IMR-90 (cell line): ENCODE data around the gene MDM2. TPM values are rescaled to one million over a fixed set of nuclear protein-coding genes. Genes with fewer than 3 reads are reported as not detected.

Source experiments
- ATAC-seq: fragments of 200-7000 bp; cut with Tn5 transposase; 2 replicates; pipeline ENCODE4 v1.9.1; 2020; ENCODE audit warnings: low read depth, mild to moderate bottlenecking, moderate library complexity
- BruUV-seq: library from RNA; stranded (reverse); fragments of 400-500 nt; replicated peaks from 2 replicates; lab custom pipeline; 2021; lab: Mats Ljungman, UMichigan
- CTCF ChIA-PET: fragments of 300-600 bp; formaldehyde crosslinking; extraction: SDS; loops from one replicate; lab custom pipeline; 2021; ENCODE audit warnings: antibody characterized with exemption; lab: Yijun Ruan, JAX
- POLR2A ChIA-PET: fragments of 300-600 bp; sonication (Branson Sonifier 250); formaldehyde crosslinking; loops from one replicate; lab custom pipeline; 2022; ENCODE audit warnings: antibody characterized with exemption; ENCODE audit not compliant: unreplicated experiment; lab: Charles Lee
- DNase-seq: peaks from one replicate; pipeline ENCODE4 v3.0.0; 2013
- H2AFZ ChIP-seq: replicated peaks from 2 replicates; pipeline ENCODE3; 2013; ENCODE audit warnings: low read length, mild to moderate bottlenecking; ENCODE audit not compliant: poor library complexity
- H2AK5ac ChIP-seq: 2 replicates; pipeline ENCODE4 v1.6.1; 2013; ENCODE audit warnings: low read depth, low read length, inconsistent platforms
- H2AK9ac ChIP-seq: replicated peaks from 2 replicates; pipeline ENCODE3; 2013; ENCODE audit warnings: mild to moderate bottlenecking, low read depth, low read length, moderate library complexity; ENCODE audit not compliant: poor library complexity
- H2BK120ac ChIP-seq: 2 replicates; pipeline ENCODE4 v1.6.1; 2013; ENCODE audit warnings: low read depth, low read length, inconsistent platforms
- H2BK15ac ChIP-seq: 3 replicates; pipeline ENCODE4 v1.6.1; 2013; ENCODE audit warnings: low read depth, low read length, inconsistent platforms
- H2BK20ac ChIP-seq: 2 replicates; pipeline ENCODE4 v1.6.1; 2013; ENCODE audit warnings: low read depth, mild to moderate bottlenecking, inconsistent platforms, low read length, moderate library complexity
- H2BK5ac ChIP-seq: 2 replicates; pipeline ENCODE4 v1.6.1; 2013; ENCODE audit warnings: mild to moderate bottlenecking, low read depth, low read length, inconsistent platforms; ENCODE audit not compliant: poor library complexity, severe bottlenecking
- H3K14ac ChIP-seq: replicated peaks from 2 replicates; pipeline ENCODE4 v1.6.1; 2013; ENCODE audit warnings: low read depth, low read length, inconsistent platforms
- H3K18ac ChIP-seq: 2 replicates; pipeline ENCODE4 v1.6.1; 2013; ENCODE audit warnings: low read depth, low read length, control low read depth
- H3K23ac ChIP-seq: 2 replicates; pipeline ENCODE4 v1.6.1; 2013; ENCODE audit warnings: low read depth, low read length, inconsistent platforms
- H3K27ac ChIP-seq: 2 replicates; pipeline ENCODE4 v1.5.1; 2013; ENCODE audit warnings: mild to moderate bottlenecking, control low read depth, low read length; ENCODE audit not compliant: insufficient read depth
- H3K27me3 ChIP-seq: 2 replicates; pipeline ENCODE4 v1.6.1; 2013; ENCODE audit warnings: low read length; ENCODE audit not compliant: control insufficient read depth, insufficient read depth
- H3K36me3 ChIP-seq: 2 replicates; pipeline ENCODE4 v1.6.1; 2013; ENCODE audit warnings: low read length, mixed read lengths; ENCODE audit not compliant: control insufficient read depth, insufficient read depth
- H3K4ac ChIP-seq: 2 replicates; pipeline ENCODE4 v1.6.1; 2013; ENCODE audit warnings: low read depth, low read length, inconsistent platforms
- H3K4me1 ChIP-seq: 2 replicates; pipeline ENCODE4 v1.6.1; 2013; ENCODE audit warnings: low read length, mixed read lengths; ENCODE audit not compliant: control insufficient read depth, insufficient read depth
- H3K4me2 ChIP-seq: 2 replicates; pipeline ENCODE4 v1.6.1; 2013; ENCODE audit warnings: low read depth, mild to moderate bottlenecking, control low read depth, low read length, moderate library complexity
- H3K4me3 ChIP-seq: 2 replicates; pipeline ENCODE4 v1.5.1; 2013; ENCODE audit warnings: low read depth, mild to moderate bottlenecking, control low read depth, low read length, moderate library complexity; ENCODE audit not compliant: insufficient read depth
- H3K56ac ChIP-seq: 2 replicates; pipeline ENCODE4 v1.6.1; 2013; ENCODE audit warnings: low read length, inconsistent platforms; ENCODE audit not compliant: insufficient read depth; ENCODE audit errors: extremely low read depth
- H3K79me1 ChIP-seq, 2 experiments: 2 replicates each; pipeline ENCODE4 v1.6.1; 2013; ENCODE audit warnings: low read length in 2 of 2, inconsistent platforms in 1 of 2, low read depth in 1 of 2
- H3K9ac ChIP-seq: 2 replicates; pipeline ENCODE4 v1.6.1; 2013; ENCODE audit warnings: low read depth, low read length, control low read depth
- H3K9me1 ChIP-seq: 2 replicates; pipeline ENCODE4 v1.6.1; 2013; ENCODE audit warnings: low read length, inconsistent platforms; ENCODE audit not compliant: insufficient read depth
- H3K9me3 ChIP-seq: 2 replicates; pipeline ENCODE4 v1.6.1; 2013; ENCODE audit warnings: low read length; ENCODE audit not compliant: control insufficient read depth, insufficient read depth
- H4K20me1 ChIP-seq: 2 replicates; pipeline ENCODE4 v1.6.1; 2013; ENCODE audit warnings: low read length, inconsistent platforms; ENCODE audit not compliant: insufficient read depth
- H4K5ac ChIP-seq: 2 replicates; pipeline ENCODE4 v1.6.1; 2013; ENCODE audit warnings: mild to moderate bottlenecking, low read depth, low read length, control low read depth
- H4K8ac ChIP-seq, 2 experiments: 2 replicates each; pipeline ENCODE4 v1.6.1; 2013; ENCODE audit warnings: low read depth in 2 of 2, low read length in 2 of 2, control low read depth in 1 of 2, inconsistent platforms in 1 of 2
- H4K91ac ChIP-seq: 2 replicates; pipeline ENCODE4 v1.6.1; 2013; ENCODE audit warnings: low read depth, low read length, inconsistent platforms; ENCODE audit not compliant: insufficient read depth
- CHD1 ChIP-seq: IDR thresholded peaks from 2 replicates; pipeline ENCODE4 v1.6.1; 2012; ENCODE audit warnings: low read depth, low read length, improper control_type of control experiment
- MAZ ChIP-seq: IDR thresholded peaks from 2 replicates; pipeline ENCODE4 v1.6.1; 2012; ENCODE audit warnings: low read depth, mild to moderate bottlenecking, low read length, improper control_type of control experiment, moderate library complexity, borderline replicate concordance
- WGBS, 2 experiments: methylation state at CpG; one replicate each; pipeline versions ENCODE4 v1.1.5 to v1.1.7; 2013; ENCODE audit warnings: missing lambda C conversion rate in 2 of 2; ENCODE audit not compliant: insufficient read length in 1 of 2; ENCODE audit errors: extremely low coverage in 2 of 2; 5-methylcytosine and 5-hydroxymethylcytosine counted together
- dilution Hi-C: fragments of 300-500 bp; cut with HindIII; formaldehyde crosslinking; loops from one replicate; pipeline ENCODE4 v1.14.3; 2018; ENCODE audit warnings: low sequenced_read_pairs; ENCODE audit not compliant: unreplicated experiment
- in situ Hi-C: fragments of 300-500 bp; cut with MboI; formaldehyde crosslinking; loops from 3 replicates; pipeline ENCODE4 v1.14.3; 2019; ENCODE audit warnings: low sequenced_read_pairs, inconsistent platforms, mixed read lengths
- intact Hi-C: fragments of 100-400 bp; cut with micrococcal nuclease; formaldehyde crosslinking; loops from 2 replicates; pipeline ENCODE4 v1.10.0; 2022
- polyA plus RNA-seq, 3 experiments: library from polyadenylated mRNA; depleted of rRNA; stranded (reverse); fragments of >200 nt; gene quantifications; 2 replicates each; pipeline ENCODE4 v1.2.3, GENCODE V29; 2012; ENCODE audit warnings: low replicate concordance in 1 of 3
- total RNA-seq: library from RNA; depleted of rRNA; stranded (reverse); fragments of >200 nt; gene quantifications from 2 replicates; pipeline ENCODE4 v1.2.3, GENCODE V29; 2012
- TF ChIP-seq, protein P1 (sequence below): fragments of 150-350 bp; IDR thresholded peaks from 2 replicates; pipeline ENCODE4 v1.6.1; 2016; ENCODE audit warnings: low read depth, mild to moderate bottlenecking, low read length, moderate library complexity, borderline replicate concordance

Gene MDM2
- total and polyA plus RNA-seq, 2 of the 4 experiments (the other 2 are of a cell fraction) = 21.9 to 196 TPM

DNA sequence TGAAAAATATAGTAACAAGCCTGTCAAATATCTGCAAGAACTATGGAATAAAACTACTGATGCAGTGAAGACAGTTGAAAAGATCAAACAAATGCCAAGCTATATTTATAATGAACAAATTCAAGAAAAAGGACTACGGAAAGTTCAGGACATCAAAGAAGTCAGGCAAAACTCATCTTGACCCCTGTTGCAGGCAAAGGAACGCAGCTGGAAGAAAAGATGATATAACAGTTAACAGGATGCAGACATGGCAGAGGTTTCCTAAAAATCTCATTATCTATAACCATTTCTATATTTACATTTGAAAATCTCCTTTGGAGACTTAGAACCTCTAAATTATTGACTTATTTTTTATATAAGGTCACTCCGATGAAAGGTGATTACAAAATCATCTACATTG is 34.1 kb downstream of the MDM2 start:
- no peak overlapping the region for H3K4ac ChIP-seq
- no peak overlapping the region for H2BK5ac ChIP-seq
- no peak overlapping the region for H3K27ac ChIP-seq
- H3K9ac ChIP-seq = no peak overlapping the region
- H3K9me1 ChIP-seq = 0 out of 2 replicates have a peak, but pooled peaks cover 3% of the 10 kb centered on the region
- intact Hi-C loops (no loop called here), in situ Hi-C loops (loop anchor here (25.0 kb wide), 1 partner anchor 745 kb away; the partner anchor contains the start of gene CCT2), dilution Hi-C loops (no loop called here)
- no peak overlapping the region for H3K14ac ChIP-seq
- ATAC-seq = no peak
- POLR2A ChIA-PET = no interaction called here
- H4K8ac ChIP-seq = no peak overlapping the region
- H2AK5ac ChIP-seq = no peak overlapping the region
- H2AFZ ChIP-seq = no peak overlapping the region
- TF ChIP-seq, protein P1, sequence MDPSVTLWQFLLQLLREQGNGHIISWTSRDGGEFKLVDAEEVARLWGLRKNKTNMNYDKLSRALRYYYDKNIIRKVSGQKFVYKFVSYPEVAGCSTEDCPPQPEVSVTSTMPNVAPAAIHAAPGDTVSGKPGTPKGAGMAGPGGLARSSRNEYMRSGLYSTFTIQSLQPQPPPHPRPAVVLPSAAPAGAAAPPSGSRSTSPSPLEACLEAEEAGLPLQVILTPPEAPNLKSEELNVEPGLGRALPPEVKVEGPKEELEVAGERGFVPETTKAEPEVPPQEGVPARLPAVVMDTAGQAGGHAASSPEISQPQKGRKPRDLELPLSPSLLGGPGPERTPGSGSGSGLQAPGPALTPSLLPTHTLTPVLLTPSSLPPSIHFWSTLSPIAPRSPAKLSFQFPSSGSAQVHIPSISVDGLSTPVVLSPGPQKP = no peak
- TF ChIP-seq MAZ (no peak), CHD1 (no peak)
- H3K4me2 ChIP-seq = no peak overlapping the region
- H3K36me3 ChIP-seq = peaks cover 50% of the 10 kb centered on the region
- H3K23ac ChIP-seq = no peak overlapping the region
- no peak overlapping the region for H2AK9ac ChIP-seq
- H2BK20ac ChIP-seq = no peak overlapping the region
- H3K27me3 ChIP-seq = no peaks in the 10 kb centered on the region
- no peak overlapping the region for H2BK15ac ChIP-seq
- H3K9me3 ChIP-seq = no peaks in the 10 kb centered on the region
- CTCF ChIA-PET = interaction anchor here (0.6 to 1.7 kb wide), 2 partner anchors 12 to 354 kb away, joined by 3 to 4 read pairs; no protein-coding TSS in a partner anchor
- H3K56ac ChIP-seq = no peak overlapping the region
- H3K4me1 ChIP-seq = no peaks in the 10 kb centered on the region
- H4K91ac ChIP-seq = no peak overlapping the region
- H4K5ac ChIP-seq = no peak overlapping the region
- no peak overlapping the region for H3K4me3 ChIP-seq
- no CpG with 5 or more reads among the region's 3 CpGs for WGBS, 2 experiments
- no peak overlapping the region for H3K18ac ChIP-seq
- H3K79me1 ChIP-seq = peaks cover 15 to 40% of the 10 kb centered on the region in 2 experiments; a peak in 3 of 4 replicates
- DNase-seq = no peak
- peaks cover 36% of the 10 kb centered on the region; the same call in 1 of the 2 replicates for H4K20me1 ChIP-seq
- no peak overlapping the region for H2BK120ac ChIP-seq
- BruUV-seq = no TSS peak
